Thoracic aorta (tissue), 2 donors: Measurements from ENCODE around the gene DNAJC5. TPM values are rescaled to one million over a fixed set of nuclear protein-coding genes. Genes with fewer than 3 reads are reported as not detected.

Source experiments
- ATAC-seq: fragments of 150-250 bp; one replicate; pipeline ENCODE4 v1.8.0; 2017; ENCODE audit warnings: low read depth; ENCODE audit not compliant: insufficient number of reproducible peaks, low FRiP score
- DNase-seq: peaks from one replicate; pipeline ENCODE4 v3.0.0-alpha.2; 2020; ENCODE audit warnings: low spot score
- H3K27ac ChIP-seq, 2 donors: fragments of 200-600 bp; sonication (generic); 1 replicate in 1 of 2; 2 replicates in 1 of 2; pipeline ENCODE4 v1.5.1; 2016; ENCODE audit warnings: mild to moderate bottlenecking in 2 of 2, moderate library complexity in 2 of 2
- H3K27me3 ChIP-seq: fragments of 200-600 bp; sonication (generic); replicated peaks from 2 replicates; pipeline ENCODE4 v1.6.0; 2016; ENCODE audit warnings: mild to moderate bottlenecking; ENCODE audit not compliant: insufficient read depth
- H3K36me3 ChIP-seq: fragments of 200-600 bp; sonication (generic); one replicate; pipeline ENCODE4 v1.5.1; 2016
- H3K4me1 ChIP-seq, 2 donors: fragments of 200-600 bp; sonication (generic); 1 replicate in 1 of 2; 2 replicates in 1 of 2; pipeline versions ENCODE4 v1.5.1 to v1.6.0; 2016; ENCODE audit warnings: low read depth in 2 of 2, mild to moderate bottlenecking in 1 of 2; ENCODE audit not compliant: control insufficient read depth in 1 of 2
- H3K4me3 ChIP-seq: fragments of 200-600 bp; sonication (generic); 2 replicates; pipeline ENCODE4 v1.5.1; 2016; ENCODE audit warnings: mild to moderate bottlenecking
- H3K9me3 ChIP-seq: fragments of 200-600 bp; sonication (generic); 2 replicates; pipeline ENCODE4 v1.5.1; 2016
- CTCF ChIP-seq: fragments of 200-600 bp; sonication (generic); IDR thresholded peaks from one replicate; pipeline ENCODE4 v1.5.1; 2019; ENCODE audit warnings: antibody characterized with exemption
- total RNA-seq, 2 donors: library from RNA; depleted of rRNA; stranded (reverse); fragments of >200 nt; gene quantifications; one replicate each; pipeline versions ENCODE4 v1.1.0 to v1.2.3, GENCODE V29; 2016

DNAJC5 gene
- total RNA-seq, 2 donors from 2014 or later, result 48.5 to 61.2 TPM

- ATAC-seq, result no peak
- Histone ChIP-seq H3K4me3 (peak overlapping the region; percentile 78), H3K27ac (peak overlapping the region; percentile 39 to 46)
Observed at GRCh38 chr20:63893999-63894357, 948 bp upstream of the DNAJC5 start.

GRCh38 chr20:63895202-63895951, 451 bp downstream of the DNAJC5 start:
- H3K27ac ChIP-seq, result peak overlapping the region; percentile 50 to 72
- H3K36me3 ChIP-seq, result peaks cover 10% of the 10 kb centered on the region
- ATAC-seq (no peak), DNase-seq (no peak)
- H3K4me3 ChIP-seq, result peak overlapping the region; percentile 83
- no peak for TF ChIP-seq CTCF
- no peaks in the 10 kb centered on the region for H3K27me3 ChIP-seq
- H3K9me3 ChIP-seq, result no peaks in the 10 kb centered on the region
- H3K4me1 ChIP-seq, result peaks cover 12 to 27% of the 10 kb centered on the region in 2 donors

More at GRCh38 chr20:63893999-63894357, 948 bp upstream of the DNAJC5 start:
- Histone ChIP-seq H3K27me3 (no peaks in the 10 kb centered on the region), H3K9me3 (no peaks in the 10 kb centered on the region), H3K36me3 (peaks cover 23% of the 10 kb centered on the region), H3K4me1 (peaks cover 12 to 27% of the 10 kb centered on the region in 2 donors)
- DNase-seq, result no peak
- TF ChIP-seq CTCF, result no peak

- no peak for TF ChIP-seq CTCF
- Histone ChIP-seq H3K9me3 (no peaks in the 10 kb centered on the region), H3K27ac (peak overlapping the region; percentile 50 to 72), H3K36me3 (peaks cover 6% of the 10 kb centered on the region), H3K27me3 (no peaks in the 10 kb centered on the region), H3K4me3 (peak overlapping the region; percentile 83), H3K4me1 (peaks cover 12 to 27% of the 10 kb centered on the region in 2 donors)
- ATAC-seq (no peak), DNase-seq (no peak)
Observed at GRCh38 chr20:63895952-63896263, 982 bp downstream of the DNAJC5 start.

- ATAC-seq (no peak), DNase-seq (no peak)
- Histone ChIP-seq H3K27me3 (no peaks in the 10 kb centered on the region), H3K9me3 (no peaks in the 10 kb centered on the region), H3K36me3 (peaks cover under 1% of the 10 kb centered on the region), H3K27ac (peak overlapping the region; percentile 50 to 72), H3K4me1 (peaks cover 12 to 27% of the 10 kb centered on the region in 2 donors), H3K4me3 (peak overlapping the region; percentile 83)
- no peak for TF ChIP-seq CTCF
Observed at GRCh38 chr20:63896264-63897105, 1.6 kb downstream of the DNAJC5 start.

- ATAC-seq (no peak), DNase-seq (no peak)
- Histone ChIP-seq H3K9me3 (no peaks in the 10 kb centered on the region), H3K27me3 (no peaks in the 10 kb centered on the region), H3K27ac (no peak overlapping the region), H3K4me3 (no peak overlapping the region), H3K36me3 (no peaks in the 10 kb centered on the region), H3K4me1 (peaks cover 12 to 27% of the 10 kb centered on the region in 2 donors)
- no peak for TF ChIP-seq CTCF
Observed at GRCh38 chr20:63897978-63898561, 3.1 kb downstream of the DNAJC5 start.
